Measurements from ENCODE around the gene POLG.
"Not testable (repeated sequence)": the region's sequence is repeated elsewhere in the genome, so short reads cannot be mapped to it uniquely, and the experiment has no call there.

The POLG gene

DNA sequence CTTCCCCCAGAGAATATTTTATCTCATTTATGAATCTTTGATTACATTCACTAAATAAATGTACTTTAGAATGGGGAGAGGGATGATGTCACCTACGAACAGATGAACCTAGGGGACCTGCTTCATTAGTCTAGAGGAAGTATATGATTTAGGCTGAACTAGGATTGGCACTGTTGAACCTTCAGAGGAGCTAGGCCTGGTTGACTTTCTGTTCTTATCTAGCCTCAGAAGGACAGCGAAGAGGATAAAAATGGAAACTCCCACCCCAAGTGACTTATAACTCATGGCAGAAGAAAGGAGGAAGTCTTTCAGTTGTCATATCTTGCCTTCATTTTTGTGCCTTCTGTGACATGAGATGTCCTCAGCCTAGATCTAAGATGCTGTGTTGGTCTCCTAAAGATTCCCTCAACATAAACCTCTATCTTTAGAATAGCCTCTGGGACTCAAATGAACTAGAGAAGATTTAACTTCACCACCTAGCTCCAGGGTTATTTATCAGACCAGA lies 42.6 kb downstream of the POLG start:
- in situ Hi-C loops (cut with HindIII; ENCODE audit: low sequenced_read_pairs), result no loop called here
- DNase-seq (ENCODE audit: low read depth, low spot score), result no peak
- TF ChIP-seq, protein P1, sequence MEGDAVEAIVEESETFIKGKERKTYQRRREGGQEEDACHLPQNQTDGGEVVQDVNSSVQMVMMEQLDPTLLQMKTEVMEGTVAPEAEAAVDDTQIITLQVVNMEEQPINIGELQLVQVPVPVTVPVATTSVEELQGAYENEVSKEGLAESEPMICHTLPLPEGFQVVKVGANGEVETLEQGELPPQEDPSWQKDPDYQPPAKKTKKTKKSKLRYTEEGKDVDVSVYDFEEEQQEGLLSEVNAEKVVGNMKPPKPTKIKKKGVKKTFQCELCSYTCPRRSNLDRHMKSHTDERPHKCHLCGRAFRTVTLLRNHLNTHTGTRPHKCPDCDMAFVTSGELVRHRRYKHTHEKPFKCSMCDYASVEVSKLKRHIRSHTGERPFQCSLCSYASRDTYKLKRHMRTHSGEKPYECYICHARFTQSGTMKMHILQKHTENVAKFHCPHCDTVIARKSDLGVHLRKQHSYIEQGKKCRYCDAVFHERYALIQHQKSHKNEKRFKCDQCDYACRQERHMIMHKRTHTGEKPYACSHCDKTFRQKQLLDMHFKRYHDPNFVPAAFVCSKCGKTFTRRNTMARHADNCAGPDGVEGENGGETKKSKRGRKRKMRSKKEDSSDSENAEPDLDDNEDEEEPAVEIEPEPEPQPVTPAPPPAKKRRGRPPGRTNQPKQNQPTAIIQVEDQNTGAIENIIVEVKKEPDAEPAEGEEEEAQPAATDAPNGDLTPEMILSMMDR (IDR thresholded peaks at IDR 0.05; ENCODE audit: low read depth, low read length), result no peak
- no peak overlapping the region for H3K4me3 ChIP-seq (ENCODE audit: low read depth, low read length)

DNA sequence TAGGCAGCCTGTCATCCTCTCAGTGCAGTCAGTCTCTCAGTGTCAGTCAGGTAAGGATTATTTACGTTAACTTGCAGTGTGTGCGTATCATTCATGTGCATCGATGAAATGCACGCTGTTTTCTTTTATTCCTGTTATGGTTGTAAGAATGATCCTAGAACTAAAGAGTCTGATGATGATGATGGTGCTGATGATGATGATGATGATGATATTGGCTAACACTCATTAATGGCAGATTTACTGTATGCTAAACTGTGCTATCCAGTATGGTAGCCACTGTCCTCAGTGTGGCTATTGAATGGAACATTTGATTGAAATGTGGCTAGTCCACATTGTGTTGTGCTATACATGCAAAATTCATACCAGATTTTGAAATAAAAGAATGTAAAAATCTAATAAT lies 51.4 kb downstream of the POLG start:
- TF ChIP-seq, protein P1 (IDR thresholded peaks at IDR 0.05; ENCODE audit: low read depth, low read length), result no peak
- no peak for DNase-seq (ENCODE audit: low read depth, low spot score)
- H3K4me3 ChIP-seq (ENCODE audit: low read depth, low read length), result no peak overlapping the region
- in situ Hi-C loops (cut with HindIII; ENCODE audit: low sequenced_read_pairs), result no loop called here

DNA sequence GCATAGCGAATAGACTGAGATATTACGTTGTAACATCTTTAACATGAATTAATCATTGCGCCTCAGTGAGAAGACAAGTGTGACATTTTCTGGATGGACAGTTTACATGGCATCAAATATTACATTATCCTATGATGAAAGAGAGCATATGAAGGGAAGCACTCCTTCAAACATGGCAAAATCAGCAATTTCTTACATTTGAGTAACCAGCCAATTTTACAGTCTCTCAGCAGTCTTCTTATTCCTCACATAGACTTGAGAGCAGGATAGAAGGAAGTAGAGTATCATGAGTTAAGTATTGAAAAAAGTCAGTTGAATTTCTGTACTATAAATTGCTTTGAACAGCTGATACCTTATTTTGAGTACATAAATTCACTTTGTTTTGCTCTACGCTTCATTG lies 52.0 kb downstream of the POLG start:
- in situ Hi-C loops (cut with HindIII; ENCODE audit: low sequenced_read_pairs), result no loop called here
- H3K4me3 ChIP-seq (ENCODE audit: low read depth, low read length), result no peak overlapping the region
- TF ChIP-seq, protein P1 (IDR thresholded peaks at IDR 0.05; ENCODE audit: low read depth, low read length), result no peak
- no peak for DNase-seq (ENCODE audit: low read depth, low spot score)

DNA sequence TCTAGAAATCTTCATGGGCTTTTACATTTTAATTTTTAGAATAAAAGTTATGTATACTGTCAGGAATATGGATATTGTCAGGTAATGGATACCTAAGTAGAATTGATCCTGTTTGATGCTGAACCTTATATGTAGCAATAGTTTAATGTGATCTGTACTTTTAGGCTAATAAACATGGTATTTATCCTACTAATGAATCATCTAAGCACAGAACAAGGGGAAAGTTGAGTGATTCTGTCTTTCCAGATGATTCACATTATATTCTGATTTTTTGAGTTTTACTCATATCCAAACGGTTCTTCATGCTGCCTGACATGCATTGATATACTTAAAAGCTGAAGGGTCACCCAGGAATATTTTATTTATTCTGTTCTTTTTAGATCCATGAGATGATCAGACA lies 56.3 kb downstream of the POLG start:
- no peak overlapping the region for H3K4me3 ChIP-seq (ENCODE audit: low read depth, low read length)
- DNase-seq (ENCODE audit: low read depth, low spot score), result no peak
- in situ Hi-C loops (cut with HindIII; ENCODE audit: low sequenced_read_pairs), result no loop called here
- TF ChIP-seq, protein P1 (IDR thresholded peaks at IDR 0.05; ENCODE audit: low read depth, low read length), result no peak

DNA sequence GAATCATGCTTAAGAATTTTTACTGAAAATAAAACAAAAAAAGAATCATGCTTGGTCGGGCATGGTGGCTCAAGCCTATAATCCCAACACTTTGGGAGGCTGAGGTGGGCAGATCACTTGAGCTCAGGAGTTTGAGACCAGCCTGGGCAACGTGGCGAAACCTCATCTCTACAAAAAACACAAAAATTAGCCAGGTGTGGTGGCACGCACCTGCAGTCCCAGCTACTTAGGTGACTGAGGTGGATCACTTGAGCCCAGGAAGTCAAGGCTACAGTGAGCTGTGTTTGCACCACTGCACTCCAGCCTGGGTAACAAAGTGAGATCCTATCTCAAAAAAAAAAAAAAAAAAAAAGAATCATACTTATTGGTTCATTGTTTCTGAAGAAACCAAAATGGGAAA lies 57.3 kb downstream of the POLG start:
- H3K4me3 ChIP-seq (ENCODE audit: low read depth, low read length); DNase-seq (ENCODE audit: low read depth, low spot score); in situ Hi-C loops (cut with HindIII; ENCODE audit: low sequenced_read_pairs): not testable (repeated sequence)
